Measurements from ENCODE around the gene IGLL1. TPM values are rescaled to one million over a fixed set of nuclear protein-coding genes. Genes with fewer than 3 reads are reported as not detected.

The IGLL1 gene
- total RNA-seq, 2 donors from 2014 or later = not detected

DNA sequence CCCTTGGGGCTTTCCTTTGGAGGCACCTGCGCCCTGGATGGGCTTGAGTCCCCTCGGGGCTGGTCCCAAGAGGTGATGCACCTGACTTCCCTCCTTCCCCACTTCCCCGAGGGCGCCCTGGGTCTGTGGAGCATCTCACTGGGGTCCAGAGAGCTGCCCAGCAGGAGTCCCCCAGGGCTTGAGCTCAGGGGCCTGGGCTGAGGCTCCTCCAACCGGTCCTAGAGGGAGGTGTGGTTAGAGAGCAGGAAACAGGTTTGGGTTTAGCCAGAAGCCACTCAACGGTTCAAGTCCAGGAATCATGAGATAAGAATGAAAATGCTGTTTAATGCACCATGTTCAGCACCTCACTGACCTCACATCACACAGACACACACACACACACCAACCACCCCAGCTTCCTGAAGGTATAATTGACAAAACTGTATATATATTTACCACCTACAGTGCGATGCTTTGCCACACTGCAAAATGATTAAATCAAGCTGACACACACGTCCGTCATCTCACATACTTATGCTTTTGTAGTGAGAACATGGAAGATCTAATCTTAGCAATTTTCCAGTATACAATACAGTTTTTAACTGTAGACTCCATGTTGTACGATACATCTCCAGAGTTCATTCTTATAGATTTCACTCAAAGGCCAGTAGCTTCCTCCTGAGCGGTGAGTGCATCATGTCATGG is 628 bp upstream of the IGLL1 start:
- 58 to 66% methylated on average over 7 to 11 of the region's 11 CpGs for WGBS, 2 donors
- ATAC-seq = no peak
- intact Hi-C loops (cut with DNase I) = no loop called here
- H3K27ac ChIP-seq = no peak overlapping the region
- H3K27me3 ChIP-seq = no peaks in the 10 kb centered on the region
- no peaks in the 10 kb centered on the region for H3K36me3 ChIP-seq (replicated peaks in 1 of 2; ENCODE audit: insufficient read depth in 1 of 2, low read depth in 2 of 2)
- TF ChIP-seq CTCF (IDR thresholded peaks at IDR 0.05) (no peak), POLR2A (IDR thresholded peaks at IDR 0.05) (no peak)
- H3K4me3 ChIP-seq = no peak overlapping the region
- no peak for DNase-seq
- H3K9me3 ChIP-seq = no peaks in the 10 kb centered on the region
- H3K4me1 ChIP-seq = no peaks in the 10 kb centered on the region

- no peak for TF ChIP-seq CTCF (IDR thresholded peaks at IDR 0.05)
- TF ChIP-seq POLR2A (IDR thresholded peaks at IDR 0.05) = no peak
- DNase-seq (no peak), ATAC-seq (no peak)
- Histone ChIP-seq H3K27me3 (no peaks in the 10 kb centered on the region), H3K4me1 (no peaks in the 10 kb centered on the region), H3K4me3 (no peak overlapping the region), H3K9me3 (no peaks in the 10 kb centered on the region), H3K27ac (no peak overlapping the region), H3K36me3 (replicated peaks in 1 of 2; ENCODE audit: insufficient read depth in 1 of 2, low read depth in 2 of 2) (no peaks in the 10 kb centered on the region)
- 82 to 84% methylated on average over 3 to 5 of the region's 5 CpGs for WGBS, 2 donors
- intact Hi-C loops (cut with DNase I) = no loop called here
Observed at GRCh38 chr22:23579280-23579679, 810 bp downstream of the IGLL1 start.

- no peaks in the 10 kb centered on the region for H3K9me3 ChIP-seq
- intact Hi-C loops (cut with DNase I) = no loop called here
- H3K27ac ChIP-seq = no peak overlapping the region
- DNase-seq = no peak
- no peak for TF ChIP-seq CTCF (IDR thresholded peaks at IDR 0.05)
- no peak for TF ChIP-seq POLR2A (IDR thresholded peaks at IDR 0.05)
- no peak for ATAC-seq
- no peaks in the 10 kb centered on the region for H3K4me1 ChIP-seq
- H3K36me3 ChIP-seq (replicated peaks in 1 of 2; ENCODE audit: insufficient read depth in 1 of 2, low read depth in 2 of 2) = no peaks in the 10 kb centered on the region
- H3K27me3 ChIP-seq = no peaks in the 10 kb centered on the region
- no peak overlapping the region for H3K4me3 ChIP-seq
- WGBS, 2 donors = 58 to 73% methylated on average over 3 to 9 of the region's 11 CpGs
Observed at GRCh38 chr22:23578306-23578705, 1.8 kb downstream of the IGLL1 start.

- Histone ChIP-seq H3K4me3 (no peak overlapping the region), H3K27ac (no peak overlapping the region), H3K36me3 (replicated peaks in 1 of 2; ENCODE audit: insufficient read depth in 1 of 2, low read depth in 2 of 2) (no peaks in the 10 kb centered on the region), H3K4me1 (no peaks in the 10 kb centered on the region), H3K27me3 (no peaks in the 10 kb centered on the region), H3K9me3 (no peaks in the 10 kb centered on the region)
- no peak for ATAC-seq
- DNase-seq = no peak
- no peak for TF ChIP-seq CTCF (IDR thresholded peaks at IDR 0.05)
- TF ChIP-seq POLR2A (IDR thresholded peaks at IDR 0.05) = no peak
- intact Hi-C loops (cut with DNase I) = no loop called here
- WGBS, 2 donors = 69% methylated on average over 5 of the region's 5 CpGs
Observed at GRCh38 chr22:23576681-23577080, 3.4 kb downstream of the IGLL1 start.

GRCh38 chr22:23575601-23576000 is 4.5 kb downstream of the IGLL1 start:
- H3K4me3 ChIP-seq = no peak overlapping the region

More at GRCh38 chr22:23575601-23576000, 4.5 kb downstream of the IGLL1 start:
- ATAC-seq = no peak
- 86 to 89% methylated on average over 4 of the region's 4 CpGs for WGBS, 2 donors
- Histone ChIP-seq H3K9me3 (no peaks in the 10 kb centered on the region), H3K36me3 (replicated peaks in 1 of 2; ENCODE audit: insufficient read depth in 1 of 2, low read depth in 2 of 2) (no peaks in the 10 kb centered on the region), H3K4me1 (no peaks in the 10 kb centered on the region), H3K27ac (no peak overlapping the region), H3K27me3 (no peaks in the 10 kb centered on the region)
- intact Hi-C loops (cut with DNase I) = no loop called here
- TF ChIP-seq CTCF (IDR thresholded peaks at IDR 0.05) = no peak
- no peak for TF ChIP-seq POLR2A (IDR thresholded peaks at IDR 0.05)
- no peak for DNase-seq
